PFSK-1 (cell line): ENCODE data around the gene UTRN.

ENCODE experiments used
- FOXP2 ChIP-seq: optimal IDR thresholded peaks from 2 replicates; pipeline ENCODE3; 2011; ENCODE audit warnings: borderline replicate concordance, control low read depth, inconsistent platforms; ENCODE audit not compliant: insufficient read depth; ENCODE audit errors: extremely low read length, extremely low read depth
- POLR2AphosphoS5 ChIP-seq: IDR thresholded peaks from 2 replicates; pipeline ENCODE4 v1.6.1; 2012; ENCODE audit warnings: low read depth, mild to moderate bottlenecking, control low read depth, low read length, moderate library complexity
- REST ChIP-seq, 2 experiments: IDR thresholded peaks; 2 replicates each; pipeline versions ENCODE4 v1.6.1 to v1.8.0; 2011 to 2012; ENCODE audit warnings: low read depth in 2 of 2, low read length in 2 of 2, control low read depth in 1 of 2, inconsistent platforms in 1 of 2, mild to moderate bottlenecking in 1 of 2, moderate library complexity in 1 of 2; ENCODE audit not compliant: insufficient read depth in 1 of 2
- SIN3A ChIP-seq: IDR thresholded peaks from 2 replicates; pipeline ENCODE4 v1.6.1; 2012; ENCODE audit warnings: mild to moderate bottlenecking, low read length, moderate library complexity, borderline replicate concordance; ENCODE audit not compliant: insufficient read depth
- TAF1 ChIP-seq: IDR thresholded peaks from 2 replicates; pipeline ENCODE4 v1.6.1; 2012; ENCODE audit warnings: low read length, control low read depth, borderline replicate concordance; ENCODE audit not compliant: insufficient read depth

UTRN gene

GRCh38 chr6:144332177-144332576 is 47.0 kb downstream of the UTRN start:
- TF ChIP-seq POLR2AphosphoS5 (no peak), REST (IDR thresholded peaks at IDR 0.05; ENCODE audit: insufficient read depth in 1 of 2, low read depth in 2 of 2, low read length in 2 of 2) (no peak), FOXP2 (no peak), TAF1 (no peak), SIN3A (no peak)

- no peak for TF ChIP-seq FOXP2
- no peak for TF ChIP-seq TAF1
- TF ChIP-seq SIN3A: no peak
- TF ChIP-seq REST (IDR thresholded peaks at IDR 0.05; ENCODE audit: insufficient read depth in 1 of 2, low read depth in 2 of 2, low read length in 2 of 2): no peak
- no peak for TF ChIP-seq POLR2AphosphoS5
Observed at GRCh38 chr6:144334150-144334708, 49.1 kb downstream of the UTRN start.
